Activated naive CD8-positive, alpha-beta T cell treated with anti-CD3 and anti-CD28 coated beads, Interleukin-2, amount 50 U/mL, for 16 hours (primary cell): Measurements from ENCODE around the gene KCNIP3.
"Not testable (repeated sequence)": the region's sequence is repeated elsewhere in the genome, so short reads cannot be mapped to it uniquely, and the experiment has no call there.

ENCODE experiments used
- DNase-seq: peaks from one replicate; pipeline ENCODE4 v3.0.0-alpha.2; 2020; ENCODE audit warnings: low read depth, low spot score

Gene KCNIP3

DNA sequence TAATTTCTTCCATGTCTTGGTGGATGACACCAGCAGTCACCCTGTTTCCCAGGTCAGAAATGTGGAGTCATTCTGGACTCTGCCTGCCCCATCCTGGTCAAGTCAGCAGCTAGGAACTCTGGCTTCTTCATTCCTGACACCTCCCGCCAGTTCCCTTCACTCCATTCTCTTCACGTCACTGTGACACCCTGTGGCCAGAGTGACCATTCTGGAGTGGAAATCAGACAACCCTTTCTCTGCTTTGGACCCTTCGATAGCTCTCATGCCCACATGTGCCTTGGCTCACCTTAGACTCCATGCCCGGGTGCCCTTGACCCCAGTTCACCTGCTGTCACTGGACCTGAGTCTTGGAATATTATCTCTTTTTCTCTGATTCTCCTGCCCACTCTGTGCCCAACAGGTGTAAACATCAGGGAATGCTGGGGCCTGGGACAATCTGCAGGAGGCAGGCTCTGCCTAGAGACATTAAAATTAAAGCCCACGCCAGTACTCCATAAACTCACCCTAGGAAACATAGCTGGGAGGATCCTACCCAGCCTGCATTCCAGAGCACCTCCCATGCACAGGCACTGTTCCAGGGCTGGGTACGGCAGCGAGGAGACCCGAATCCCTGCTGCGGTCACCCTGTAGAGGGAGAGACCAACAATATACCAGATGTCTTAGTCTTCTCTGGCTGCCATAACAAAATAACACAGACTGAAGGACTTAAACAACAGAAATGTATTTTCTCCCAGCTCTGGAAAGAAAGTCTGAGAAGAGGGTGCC lies 64.3 kb downstream of the KCNIP3 start:
- DNase-seq, result no peak

GRCh38 chr2:95362486-95362885 lies 65.3 kb downstream of the KCNIP3 start:
- DNase-seq, result no peak

GRCh38 chr2:95366514-95366913 lies 69.4 kb downstream of the KCNIP3 start:
- DNase-seq, result no peak

GRCh38 chr2:95372216-95372829 lies 75.2 kb downstream of the KCNIP3 start:
- DNase-seq, result no peak

DNA sequence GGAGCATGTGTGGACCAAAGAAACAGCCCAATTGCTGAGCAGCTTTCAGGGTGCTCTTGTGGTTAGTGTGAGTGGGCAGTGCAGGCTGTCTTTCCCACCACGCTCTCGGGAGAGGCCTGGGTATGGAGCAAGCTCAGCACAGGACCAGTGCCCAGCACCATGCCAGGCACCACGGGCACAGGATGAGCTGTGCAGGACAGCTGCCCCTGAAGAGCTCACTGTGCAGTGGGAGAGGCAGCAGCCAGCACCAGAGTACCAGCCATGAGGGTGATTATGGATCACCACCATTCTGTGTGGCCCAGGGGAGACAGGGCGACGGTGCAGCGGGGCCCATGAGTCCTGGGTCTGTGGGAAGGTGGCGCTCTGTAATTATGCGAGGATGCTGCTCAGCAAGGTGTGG lies 75.7 kb downstream of the KCNIP3 start:
- DNase-seq, result no peak

- no peak for DNase-seq
These were observed 76.9 kb downstream of the KCNIP3 start for GRCh38 chr2:95374029-95374428.

- DNase-seq, result no peak
These were observed 77.3 kb downstream of the KCNIP3 start for GRCh38 chr2:95374451-95374920.

GRCh38 chr2:95374921-95375471 lies 77.8 kb downstream of the KCNIP3 start:
- no peak for DNase-seq

DNA sequence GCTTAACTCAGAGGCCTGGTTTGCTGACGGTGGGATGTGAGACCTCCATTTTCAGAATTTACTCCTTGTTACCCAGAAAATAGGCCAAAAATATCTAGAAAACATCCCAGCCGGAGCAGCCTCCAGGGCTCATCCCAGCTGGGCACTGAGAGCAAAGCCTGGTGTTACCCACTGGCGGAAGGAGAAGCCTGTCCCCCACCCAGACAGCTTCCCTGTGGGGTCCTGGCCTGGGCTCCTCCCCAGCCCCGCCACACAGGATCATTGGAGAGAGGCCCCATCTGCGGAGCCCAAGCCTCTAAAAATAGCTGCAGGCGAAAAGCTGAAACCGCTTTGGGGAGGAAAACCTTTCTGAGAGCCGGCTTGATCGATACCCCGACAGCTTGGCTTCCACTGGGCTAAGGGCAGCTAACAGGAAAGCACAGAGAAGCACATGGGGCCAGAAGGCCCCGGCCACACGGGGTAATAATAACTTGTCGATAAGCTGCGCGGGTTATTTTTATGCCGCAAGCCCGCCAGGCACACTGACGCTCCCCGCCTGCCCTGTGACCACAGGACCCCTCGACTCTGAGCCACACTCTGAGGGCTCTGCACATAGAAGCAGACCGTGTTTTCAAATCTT lies 78.5 kb downstream of the KCNIP3 start:
- no peak for DNase-seq

DNA sequence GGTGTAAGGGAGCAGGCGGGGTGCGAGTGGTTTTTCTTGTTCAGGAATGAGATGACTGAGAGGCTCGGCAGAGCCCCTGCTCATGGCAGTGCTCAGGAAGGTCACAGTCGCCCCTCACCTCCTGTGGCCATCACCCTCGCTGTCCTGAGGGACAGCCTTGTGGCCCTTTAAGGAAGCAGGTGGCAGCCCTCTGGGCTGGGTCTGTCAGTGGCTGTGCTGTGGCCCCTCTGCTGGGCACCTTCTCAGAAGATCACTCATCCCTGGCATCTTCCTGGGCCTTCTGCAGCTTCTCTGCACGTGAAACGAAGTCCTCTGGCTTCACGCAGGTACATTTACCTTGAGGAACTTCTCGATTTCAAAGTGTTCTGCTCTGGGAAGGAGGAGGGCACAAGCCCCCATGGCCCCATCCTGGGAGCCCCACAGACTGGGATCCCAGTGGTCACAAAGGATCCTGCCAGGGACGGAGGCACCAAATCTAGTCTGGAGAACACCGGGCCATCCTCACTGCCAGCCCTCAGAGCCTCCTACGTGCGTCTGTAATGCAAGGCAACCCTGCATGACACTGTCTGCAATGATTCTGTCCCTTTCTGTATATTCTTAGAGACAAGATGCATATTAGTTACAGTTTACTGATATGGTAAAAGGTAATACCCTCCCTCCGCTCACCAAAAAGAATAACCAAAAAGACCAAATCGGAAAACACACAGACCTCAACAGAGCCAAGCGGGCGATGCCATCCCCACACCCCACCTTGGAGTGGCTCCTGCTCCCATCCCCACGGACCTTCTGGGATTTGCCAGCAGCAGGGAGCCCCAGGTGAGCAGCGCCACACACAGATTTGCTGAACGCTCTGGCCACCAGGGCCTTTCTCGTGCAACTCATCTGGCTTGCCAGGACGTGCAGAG lies 79.4 kb downstream of the KCNIP3 start:
- no peak for DNase-seq

GRCh38 chr2:95377216-95378123 lies 80.3 kb downstream of the KCNIP3 start:
- no peak for DNase-seq

- DNase-seq, result not testable (repeated sequence)
These were observed 81.1 kb downstream of the KCNIP3 start for GRCh38 chr2:95378281-95378680.

DNA sequence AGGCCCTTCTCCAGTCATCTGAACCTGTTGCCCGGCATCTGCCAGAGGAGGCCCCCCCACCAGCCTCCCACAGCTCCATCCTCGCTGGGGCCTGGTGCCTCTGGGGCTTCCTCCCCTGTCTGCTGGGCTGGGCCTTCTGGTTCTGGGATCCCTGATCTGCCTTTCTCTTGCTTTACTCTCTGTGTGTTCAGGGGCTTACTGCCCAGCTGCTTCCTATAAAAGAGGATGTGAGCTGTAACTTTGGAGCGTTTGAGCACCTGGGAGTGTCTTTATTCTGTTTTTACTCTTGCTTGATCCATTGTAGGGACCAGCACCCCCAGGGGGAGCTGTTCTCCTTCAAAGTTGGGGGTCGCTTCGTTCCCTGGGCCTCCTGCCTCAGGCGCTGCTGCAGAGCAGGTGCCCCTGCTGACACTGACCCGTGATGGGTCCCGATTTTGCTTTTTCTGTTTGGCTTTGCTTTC lies 82.3 kb downstream of the KCNIP3 start:
- no peak for DNase-seq

DNA sequence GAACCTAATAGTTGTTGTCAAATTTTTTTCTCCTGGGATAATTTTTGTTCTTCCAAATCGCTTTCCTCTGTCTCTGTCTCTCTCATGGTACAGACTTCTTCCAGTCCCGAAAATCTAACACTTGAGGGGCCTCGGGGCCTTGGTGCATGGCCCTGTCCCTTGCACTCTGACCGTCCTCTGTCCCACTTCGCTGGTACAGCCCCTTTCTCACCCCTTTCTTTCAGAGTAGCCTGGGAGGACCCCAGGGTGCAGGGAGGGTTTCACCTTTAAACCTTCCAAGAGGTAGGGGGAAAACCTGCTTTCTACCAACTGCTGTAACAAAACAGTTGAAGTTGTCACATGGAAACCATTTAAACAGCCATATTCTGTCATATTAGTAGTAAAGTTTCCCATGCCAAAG lies 83.1 kb downstream of the KCNIP3 start:
- no peak for DNase-seq

- DNase-seq, result no peak
These were observed 83.6 kb downstream of the KCNIP3 start for GRCh38 chr2:95380731-95381130.

- no peak for DNase-seq
These were observed 84.4 kb downstream of the KCNIP3 start for GRCh38 chr2:95381212-95382191.

DNA sequence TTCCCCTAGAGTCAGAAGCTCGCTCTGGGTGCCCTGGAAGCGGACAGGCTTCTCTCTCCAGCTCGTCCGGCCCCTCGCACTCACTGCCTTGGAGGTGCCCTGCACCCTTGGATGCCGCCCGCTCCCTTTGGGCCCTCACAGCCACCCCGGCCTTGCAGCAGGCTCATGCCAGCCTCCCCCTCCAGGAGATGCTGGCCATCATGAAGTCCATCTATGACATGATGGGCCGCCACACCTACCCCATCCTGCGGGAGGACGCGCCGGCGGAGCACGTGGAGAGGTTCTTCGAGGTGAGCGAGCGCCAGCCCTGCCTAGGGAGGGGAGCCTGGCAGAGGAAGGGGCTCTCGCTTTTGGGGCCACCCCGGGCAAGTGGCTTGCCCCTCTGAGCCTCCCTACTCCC lies 85.0 kb downstream of the KCNIP3 start:
- DNase-seq, result no peak

GRCh38 chr2:95382686-95383634 lies 85.8 kb downstream of the KCNIP3 start:
- no peak for DNase-seq
